ENCODE measurements around the gene GPR68.
"Not testable (repeated sequence)": the region's sequence is repeated elsewhere in the genome, so short reads cannot be mapped to it uniquely, and the experiment has no call there.

GPR68 gene

GRCh38 chr14:91218014-91218413 lies 26.5 kb downstream of the GPR68 start:
- TF ChIP-seq POU2F2 (IDR thresholded peaks at IDR 0.05; ENCODE audit: low read depth, low read length) (no peak), POLR2AphosphoS5 (IDR thresholded peaks at IDR 0.05; ENCODE audit: low read depth, low read length) (no peak), POLR2A (IDR thresholded peaks at IDR 0.05; ENCODE audit: low read depth, low read length) (no peak), TAF1 (IDR thresholded peaks at IDR 0.05; ENCODE audit: low read depth, low read length) (no peak), PAX5 (IDR thresholded peaks at IDR 0.05; ENCODE audit: insufficient read depth, low read length, severe bottlenecking) (no peak), SPI1 (IDR thresholded peaks at IDR 0.05; ENCODE audit: low read depth, low read length) (no peak)
- DNase-seq (ENCODE audit: insufficient read length, low spot score), result no peak
- no peak for FAIRE-seq

- FAIRE-seq (no peak), DNase-seq (ENCODE audit: insufficient read length, low spot score) (no peak)
- TF ChIP-seq POLR2A (IDR thresholded peaks at IDR 0.05; ENCODE audit: low read depth, low read length), result no peak
- TF ChIP-seq POLR2AphosphoS5 (IDR thresholded peaks at IDR 0.05; ENCODE audit: low read depth, low read length), result no peak
- no peak for TF ChIP-seq SPI1 (IDR thresholded peaks at IDR 0.05; ENCODE audit: low read depth, low read length)
- TF ChIP-seq POU2F2 (IDR thresholded peaks at IDR 0.05; ENCODE audit: low read depth, low read length), result no peak
- TF ChIP-seq TAF1 (IDR thresholded peaks at IDR 0.05; ENCODE audit: low read depth, low read length), result no peak
- no peak for TF ChIP-seq PAX5 (IDR thresholded peaks at IDR 0.05; ENCODE audit: insufficient read depth, low read length, severe bottlenecking)
Measured at GRCh38 chr14:91216731-91217226, 27.7 kb downstream of the GPR68 start.

- DNase-seq (ENCODE audit: insufficient read length, low spot score), result no peak
- TF ChIP-seq POU2F2 (IDR thresholded peaks at IDR 0.05; ENCODE audit: low read depth, low read length), result no peak
- TF ChIP-seq TAF1 (IDR thresholded peaks at IDR 0.05; ENCODE audit: low read depth, low read length), result no peak
- TF ChIP-seq POLR2AphosphoS5 (IDR thresholded peaks at IDR 0.05; ENCODE audit: low read depth, low read length), result no peak
- TF ChIP-seq SPI1 (IDR thresholded peaks at IDR 0.05; ENCODE audit: low read depth, low read length), result no peak
- no peak for TF ChIP-seq POLR2A (IDR thresholded peaks at IDR 0.05; ENCODE audit: low read depth, low read length)
- TF ChIP-seq PAX5 (IDR thresholded peaks at IDR 0.05; ENCODE audit: insufficient read depth, low read length, severe bottlenecking), result no peak
- FAIRE-seq, result no peak
Measured at GRCh38 chr14:91215381-91215780, 29.1 kb downstream of the GPR68 start.

- FAIRE-seq (no peak), DNase-seq (ENCODE audit: insufficient read length, low spot score) (no peak)
- no peak for TF ChIP-seq POU2F2 (IDR thresholded peaks at IDR 0.05; ENCODE audit: low read depth, low read length)
- no peak for TF ChIP-seq POLR2AphosphoS5 (IDR thresholded peaks at IDR 0.05; ENCODE audit: low read depth, low read length)
- TF ChIP-seq SPI1 (IDR thresholded peaks at IDR 0.05; ENCODE audit: low read depth, low read length), result no peak
- no peak for TF ChIP-seq TAF1 (IDR thresholded peaks at IDR 0.05; ENCODE audit: low read depth, low read length)
- TF ChIP-seq PAX5 (IDR thresholded peaks at IDR 0.05; ENCODE audit: insufficient read depth, low read length, severe bottlenecking), result no peak
- TF ChIP-seq POLR2A (IDR thresholded peaks at IDR 0.05; ENCODE audit: low read depth, low read length), result no peak
Measured at GRCh38 chr14:91214306-91214705, 30.2 kb downstream of the GPR68 start.

- TF ChIP-seq POU2F2 (IDR thresholded peaks at IDR 0.05; ENCODE audit: low read depth, low read length) (no peak), SPI1 (IDR thresholded peaks at IDR 0.05; ENCODE audit: low read depth, low read length) (no peak), POLR2AphosphoS5 (IDR thresholded peaks at IDR 0.05; ENCODE audit: low read depth, low read length) (no peak), PAX5 (IDR thresholded peaks at IDR 0.05; ENCODE audit: insufficient read depth, low read length, severe bottlenecking) (no peak), POLR2A (IDR thresholded peaks at IDR 0.05; ENCODE audit: low read depth, low read length) (no peak), TAF1 (IDR thresholded peaks at IDR 0.05; ENCODE audit: low read depth, low read length) (no peak)
- DNase-seq (ENCODE audit: insufficient read length, low spot score) (no peak), FAIRE-seq (no peak)
Measured at GRCh38 chr14:91211017-91211416, 33.5 kb downstream of the GPR68 start.

- DNase-seq (ENCODE audit: insufficient read length, low spot score) (no peak), FAIRE-seq (no peak)
- TF ChIP-seq PAX5 (IDR thresholded peaks at IDR 0.05; ENCODE audit: insufficient read depth, low read length, severe bottlenecking), result no peak
Measured at GRCh38 chr14:91207008-91207407, 37.5 kb downstream of the GPR68 start.

GRCh38 chr14:91205459-91205858 lies 39.0 kb downstream of the GPR68 start:
- TF ChIP-seq TAF1 (IDR thresholded peaks at IDR 0.05; ENCODE audit: low read depth, low read length) (no peak), SPI1 (IDR thresholded peaks at IDR 0.05; ENCODE audit: low read depth, low read length) (no peak), POLR2A (IDR thresholded peaks at IDR 0.05; ENCODE audit: low read depth, low read length) (no peak), PAX5 (IDR thresholded peaks at IDR 0.05; ENCODE audit: insufficient read depth, low read length, severe bottlenecking) (no peak), POU2F2 (IDR thresholded peaks at IDR 0.05; ENCODE audit: low read depth, low read length) (no peak), POLR2AphosphoS5 (IDR thresholded peaks at IDR 0.05; ENCODE audit: low read depth, low read length) (no peak)
- DNase-seq (ENCODE audit: insufficient read length, low spot score) (no peak), FAIRE-seq (no peak)

- DNase-seq (ENCODE audit: insufficient read length, low spot score), result no peak
- no peak for TF ChIP-seq SPI1 (IDR thresholded peaks at IDR 0.05; ENCODE audit: low read depth, low read length)
- TF ChIP-seq TAF1 (IDR thresholded peaks at IDR 0.05; ENCODE audit: low read depth, low read length), result no peak
- FAIRE-seq, result no peak
Measured at GRCh38 chr14:91204657-91205056, 39.8 kb downstream of the GPR68 start.

- DNase-seq (ENCODE audit: insufficient read length, low spot score), result no peak
- FAIRE-seq, result no peak
- no peak for TF ChIP-seq SPI1 (IDR thresholded peaks at IDR 0.05; ENCODE audit: low read depth, low read length)
- no peak for TF ChIP-seq POU2F2 (IDR thresholded peaks at IDR 0.05; ENCODE audit: low read depth, low read length)
- no peak for TF ChIP-seq TAF1 (IDR thresholded peaks at IDR 0.05; ENCODE audit: low read depth, low read length)
- TF ChIP-seq POLR2A (IDR thresholded peaks at IDR 0.05; ENCODE audit: low read depth, low read length), result no peak
- no peak for TF ChIP-seq PAX5 (IDR thresholded peaks at IDR 0.05; ENCODE audit: insufficient read depth, low read length, severe bottlenecking)
- no peak for TF ChIP-seq POLR2AphosphoS5 (IDR thresholded peaks at IDR 0.05; ENCODE audit: low read depth, low read length)
Measured at GRCh38 chr14:91202234-91202974, 42.1 kb downstream of the GPR68 start.

- FAIRE-seq; DNase-seq (ENCODE audit: insufficient read length, low spot score): not testable (repeated sequence)
Measured at GRCh38 chr14:91200802-91201201, 43.7 kb downstream of the GPR68 start.
